Activated CD4-positive, alpha-beta T cell treated with anti-CD3 and anti-CD28 coated beads for 1 hour (primary cell): ENCODE data around the gene NLRP1.
A peak's percentile ranks its signal among the peaks of the same experiment; 100 is the strongest.

Experiments used
- DNase-seq: peaks from one replicate; pipeline ENCODE4 v3.0.0-alpha.2; 2020

NLRP1 gene

DNA sequence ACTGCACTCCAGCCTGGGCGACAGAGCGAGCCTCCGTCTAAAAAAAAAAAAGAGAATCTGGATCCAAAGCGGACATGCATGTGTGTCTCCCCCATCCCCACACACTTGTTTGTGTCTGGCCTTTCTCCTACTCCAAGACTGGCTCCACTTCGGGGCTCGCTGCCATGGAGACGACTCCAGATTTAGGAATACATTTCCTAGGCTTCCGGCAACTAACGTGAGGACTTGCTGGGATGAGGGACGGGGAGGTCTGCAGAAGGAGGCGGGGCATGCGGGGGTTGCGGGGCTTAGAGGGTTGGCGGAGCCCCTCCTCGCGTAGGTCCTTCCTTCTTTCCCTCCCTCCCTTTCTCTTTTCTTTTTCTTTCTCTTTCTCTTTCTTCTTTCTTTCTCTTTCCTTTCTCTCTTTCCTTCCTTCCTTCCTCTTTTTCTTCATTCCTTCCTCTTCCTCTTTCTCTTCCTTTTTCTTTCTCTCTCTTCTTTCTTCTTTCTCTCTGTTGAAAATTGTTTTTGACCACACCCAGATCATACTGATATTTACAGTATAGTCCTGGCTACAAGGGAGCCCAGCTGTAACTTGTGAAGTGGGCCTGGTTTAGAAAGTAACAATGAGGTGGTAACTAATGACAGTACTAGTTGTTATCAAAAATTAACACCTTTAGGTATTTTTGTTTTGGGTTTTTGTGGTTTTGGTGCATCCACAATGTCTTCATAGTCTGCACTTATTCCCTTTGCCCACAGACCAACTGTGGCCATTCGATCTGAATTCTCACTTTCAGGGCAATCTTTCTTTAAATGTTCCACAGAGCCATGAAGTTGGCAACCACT lies 72.7 kb downstream of the NLRP1 start:
- DNase-seq = no peak

DNA sequence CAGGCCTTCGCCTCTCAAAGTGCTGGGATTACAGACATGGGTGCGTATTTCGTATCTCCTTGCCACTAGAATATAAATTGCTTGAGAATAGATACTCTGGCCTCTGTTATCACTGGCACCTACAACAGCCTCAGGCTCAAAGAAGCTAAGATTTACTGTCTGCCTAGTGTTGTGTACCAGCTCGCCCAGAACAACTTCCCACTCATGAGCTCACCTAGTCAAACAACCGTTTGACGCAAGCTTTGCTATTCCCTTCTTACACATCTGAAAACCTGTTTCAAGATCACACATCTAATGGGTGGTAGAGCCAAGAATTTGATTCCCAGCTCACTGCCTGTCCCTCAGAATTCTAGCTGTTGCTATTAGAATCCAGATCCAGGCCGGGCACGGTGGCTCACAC lies 73.5 kb downstream of the NLRP1 start:
- DNase-seq = no peak

DNA sequence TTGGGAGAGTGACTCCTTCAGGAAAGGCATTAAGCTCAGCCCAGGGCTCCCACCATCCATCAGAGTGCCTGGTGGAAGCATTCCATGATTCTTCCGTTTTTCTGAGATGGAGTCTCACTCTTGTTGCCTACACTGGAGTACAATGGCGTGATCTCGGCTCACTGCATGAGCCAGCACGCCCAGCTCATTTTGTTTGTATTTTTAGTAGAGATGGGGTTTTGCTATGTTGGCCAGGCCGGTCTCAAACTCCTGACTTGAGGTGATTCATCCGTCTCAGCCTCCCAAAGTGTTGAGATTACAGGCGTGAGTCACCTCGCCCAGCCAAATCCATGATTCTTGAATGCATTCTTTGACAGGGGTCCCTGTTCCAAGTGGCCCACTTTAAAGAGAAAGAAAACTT lies 74.8 kb downstream of the NLRP1 start:
- no peak for DNase-seq

DNA sequence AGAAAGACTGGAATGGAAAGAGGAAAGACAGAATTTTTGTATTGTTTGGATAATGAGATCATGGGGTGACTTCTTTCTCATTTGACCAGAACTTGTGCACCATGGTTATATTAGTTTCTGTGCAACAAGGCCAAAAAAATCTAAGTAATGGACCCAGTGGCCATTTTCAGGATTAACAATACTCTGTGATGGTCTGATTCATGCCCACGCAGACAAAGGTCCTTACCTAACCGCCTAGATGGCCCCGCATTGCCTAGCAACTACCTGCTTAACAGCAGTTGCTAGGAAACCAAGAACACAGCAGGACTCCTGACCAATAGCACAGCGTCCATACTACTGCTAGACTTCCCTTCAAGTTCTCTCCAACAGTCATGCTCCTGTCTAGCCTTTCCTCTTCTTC lies 75.5 kb downstream of the NLRP1 start:
- no peak for DNase-seq

DNA sequence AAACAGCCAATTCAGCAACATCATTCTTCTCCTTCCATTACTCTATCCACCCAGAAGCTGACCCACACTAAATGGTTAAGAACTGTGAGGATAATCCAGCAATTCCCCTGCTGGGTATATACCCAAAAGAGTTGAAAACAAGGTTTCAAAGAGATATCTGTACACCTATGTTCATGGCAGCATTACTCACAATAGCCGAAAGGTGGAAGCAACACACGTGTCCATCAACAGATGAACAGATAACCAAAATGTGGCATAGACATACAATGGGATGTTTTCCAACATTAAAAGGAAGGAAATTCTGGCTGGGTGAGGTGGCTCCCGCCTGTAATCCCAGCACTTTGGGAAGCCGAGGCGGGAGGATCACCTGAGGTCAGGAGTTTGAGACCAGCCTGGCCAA lies 78.0 kb downstream of the NLRP1 start:
- no peak for DNase-seq

DNA sequence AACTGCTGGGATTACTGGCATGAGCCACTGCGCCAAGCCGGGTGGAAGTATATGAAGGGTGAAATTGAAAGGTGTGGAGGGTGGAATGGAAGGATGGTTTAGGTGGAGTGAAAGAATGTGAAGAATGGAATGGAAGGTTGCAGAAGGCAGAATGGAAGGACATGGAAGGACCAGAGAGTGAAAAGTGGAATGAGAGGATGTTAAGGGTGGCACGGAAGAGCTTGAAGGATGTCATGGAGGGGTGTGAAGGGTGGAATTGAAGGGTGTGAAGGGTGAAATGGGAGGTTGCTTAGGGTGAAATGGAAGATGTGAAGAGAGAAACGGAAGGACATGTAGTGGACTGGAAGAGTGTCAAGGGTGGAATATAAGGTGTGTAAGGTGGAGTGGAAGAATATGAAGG lies 81.8 kb downstream of the NLRP1 start:
- no peak for DNase-seq

DNA sequence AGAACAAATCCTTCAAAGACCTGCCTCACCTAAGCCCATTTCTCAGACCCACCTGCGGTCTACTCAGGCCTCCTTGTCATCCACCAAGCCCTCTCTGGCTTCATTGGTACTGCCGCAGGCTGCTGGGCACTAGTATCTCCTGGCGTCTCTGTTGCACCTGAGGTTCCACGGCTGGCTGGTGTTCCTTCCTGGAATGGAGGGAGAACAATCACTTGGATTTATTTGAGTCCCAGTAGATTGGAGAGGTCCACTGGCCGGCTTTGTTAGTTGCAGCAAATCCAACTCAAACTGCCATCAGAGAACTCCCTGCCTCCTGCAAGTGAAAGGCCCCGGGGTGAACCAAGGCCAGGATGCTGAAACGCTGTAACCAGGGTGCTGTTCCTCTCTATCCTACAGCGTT lies 82.6 kb downstream of the NLRP1 start:
- no peak for DNase-seq

DNA sequence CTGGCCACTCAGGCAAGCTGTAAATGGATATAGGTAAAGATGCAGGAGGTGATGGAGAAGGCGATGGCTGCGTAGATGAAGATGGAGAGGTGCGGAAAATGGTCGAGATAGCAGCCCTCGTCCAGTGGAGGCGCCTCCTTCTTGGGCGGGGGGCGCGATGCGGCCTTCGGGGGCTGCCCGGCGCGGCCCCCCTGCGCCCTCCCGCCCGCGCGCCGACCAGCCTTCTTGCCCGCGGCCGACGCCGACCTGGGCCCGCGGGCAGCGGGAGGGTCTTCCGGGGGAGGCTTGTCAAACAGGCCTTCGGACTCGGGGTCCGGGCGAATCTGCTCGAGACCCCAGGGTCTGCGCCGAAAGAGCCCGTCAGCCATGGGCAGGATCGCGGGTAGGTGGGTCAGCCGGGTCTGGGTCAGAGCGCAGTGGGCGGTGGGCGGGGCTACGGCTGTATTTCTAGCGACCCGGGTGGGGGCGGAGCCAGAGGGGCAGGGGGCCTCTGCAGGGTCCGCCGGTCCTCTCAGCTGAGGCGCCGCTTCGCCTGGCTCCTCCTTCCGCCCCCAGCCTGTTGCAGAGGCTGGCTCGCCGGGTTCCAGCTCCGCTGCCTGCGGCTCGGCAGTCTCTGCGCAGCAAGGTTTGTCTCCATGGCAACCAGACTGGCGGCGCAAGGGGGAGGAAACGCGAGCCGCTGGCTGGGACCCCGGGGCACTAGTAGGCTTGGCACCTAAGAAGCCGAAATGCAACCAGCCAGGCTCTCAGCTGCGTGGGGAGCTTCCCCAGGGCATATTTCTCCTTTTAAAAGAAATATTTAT lies 83.5 kb downstream of the NLRP1 start:
- peak; percentile 63 for DNase-seq

DNA sequence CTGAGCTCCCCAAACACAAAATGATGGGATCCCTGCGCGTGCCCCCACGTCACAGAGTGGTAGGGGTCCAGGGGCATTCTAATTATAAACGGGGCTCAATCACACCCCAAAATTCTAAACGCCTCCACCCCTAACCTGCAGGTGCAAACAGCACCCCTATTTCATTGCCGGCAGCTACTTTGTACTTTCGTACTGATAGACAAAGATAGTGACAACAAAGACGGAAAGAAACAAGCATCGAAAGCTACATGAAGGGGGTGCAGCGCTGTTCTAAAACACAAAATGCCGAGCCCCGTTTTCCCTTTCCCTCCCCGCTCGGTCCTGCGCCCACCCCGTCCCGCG lies 84.1 kb downstream of the NLRP1 start:
- DNase-seq = no peak

DNA sequence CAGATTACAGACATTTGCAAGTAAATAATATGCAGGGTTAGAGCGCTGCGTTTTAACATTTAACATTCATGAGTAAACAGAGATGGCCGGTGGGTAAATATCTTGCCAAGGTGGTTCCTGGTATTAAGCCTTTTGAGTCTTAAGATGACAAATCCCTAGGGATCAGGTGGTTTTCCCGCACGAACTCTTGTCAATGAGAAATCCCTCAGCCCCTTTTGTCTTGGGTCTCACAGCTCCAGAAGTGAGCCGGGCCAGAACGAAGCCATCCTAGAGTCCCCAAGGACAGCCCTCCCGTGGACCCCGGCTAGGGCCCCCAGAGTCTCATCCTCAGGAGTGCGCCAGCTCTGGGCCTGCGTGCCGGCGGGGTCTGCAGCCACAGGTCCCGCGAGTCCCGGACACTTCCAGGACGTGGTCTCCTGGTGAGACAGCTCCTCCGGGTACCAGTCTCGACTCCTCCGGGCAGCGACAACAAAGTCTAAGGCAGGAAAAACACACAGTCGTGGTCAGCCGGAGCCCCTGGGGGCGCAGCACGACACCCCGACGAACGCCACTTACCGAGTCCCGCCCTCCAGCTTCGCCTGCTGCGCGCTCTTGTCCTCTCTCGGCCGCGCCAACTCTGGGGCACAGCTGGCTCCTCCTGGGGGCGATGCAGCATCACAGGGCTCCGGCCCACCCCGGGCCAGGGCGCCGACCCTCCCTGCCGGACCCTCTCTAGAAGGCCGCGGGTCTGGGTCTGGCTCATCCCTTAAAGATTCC lies 84.7 kb downstream of the NLRP1 start:
- DNase-seq = no peak

DNA sequence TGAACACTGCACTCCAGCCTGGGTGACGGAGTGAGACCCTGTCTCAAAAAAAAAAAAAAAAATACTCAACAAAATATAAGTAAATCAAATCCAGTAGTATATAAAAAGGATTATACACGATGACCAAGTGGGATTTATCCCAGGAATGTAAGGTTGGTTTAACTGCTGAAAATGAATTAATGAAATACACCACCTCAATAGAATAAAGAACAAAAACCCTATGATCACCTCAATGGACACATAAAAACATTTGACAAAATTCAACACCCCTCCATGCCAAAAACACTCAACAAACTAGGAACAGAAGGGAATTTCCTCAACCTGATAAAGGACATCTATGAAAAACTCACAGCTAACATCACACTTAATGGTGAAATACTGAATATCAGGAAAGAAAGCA lies 91.3 kb downstream of the NLRP1 start:
- DNase-seq = no peak

DNA sequence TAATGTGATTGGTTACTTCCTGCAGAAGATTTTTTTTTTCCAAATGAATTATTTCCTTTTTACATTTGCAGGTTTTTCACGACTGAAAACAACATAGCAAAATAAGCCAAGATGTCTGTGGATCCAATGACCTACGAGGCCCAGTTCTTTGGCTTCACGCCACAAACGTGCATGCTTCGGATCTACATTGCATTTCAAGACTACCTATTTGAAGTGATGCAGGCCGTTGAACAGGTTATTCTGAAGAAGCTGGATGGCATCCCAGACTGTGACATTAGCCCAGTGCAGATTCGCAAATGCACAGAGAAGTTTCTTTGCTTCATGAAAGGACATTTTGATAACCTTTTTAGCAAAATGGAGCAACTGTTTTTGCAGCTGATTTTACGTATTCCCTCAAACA lies 95.6 kb downstream of the NLRP1 start:
- no peak for DNase-seq

DNA sequence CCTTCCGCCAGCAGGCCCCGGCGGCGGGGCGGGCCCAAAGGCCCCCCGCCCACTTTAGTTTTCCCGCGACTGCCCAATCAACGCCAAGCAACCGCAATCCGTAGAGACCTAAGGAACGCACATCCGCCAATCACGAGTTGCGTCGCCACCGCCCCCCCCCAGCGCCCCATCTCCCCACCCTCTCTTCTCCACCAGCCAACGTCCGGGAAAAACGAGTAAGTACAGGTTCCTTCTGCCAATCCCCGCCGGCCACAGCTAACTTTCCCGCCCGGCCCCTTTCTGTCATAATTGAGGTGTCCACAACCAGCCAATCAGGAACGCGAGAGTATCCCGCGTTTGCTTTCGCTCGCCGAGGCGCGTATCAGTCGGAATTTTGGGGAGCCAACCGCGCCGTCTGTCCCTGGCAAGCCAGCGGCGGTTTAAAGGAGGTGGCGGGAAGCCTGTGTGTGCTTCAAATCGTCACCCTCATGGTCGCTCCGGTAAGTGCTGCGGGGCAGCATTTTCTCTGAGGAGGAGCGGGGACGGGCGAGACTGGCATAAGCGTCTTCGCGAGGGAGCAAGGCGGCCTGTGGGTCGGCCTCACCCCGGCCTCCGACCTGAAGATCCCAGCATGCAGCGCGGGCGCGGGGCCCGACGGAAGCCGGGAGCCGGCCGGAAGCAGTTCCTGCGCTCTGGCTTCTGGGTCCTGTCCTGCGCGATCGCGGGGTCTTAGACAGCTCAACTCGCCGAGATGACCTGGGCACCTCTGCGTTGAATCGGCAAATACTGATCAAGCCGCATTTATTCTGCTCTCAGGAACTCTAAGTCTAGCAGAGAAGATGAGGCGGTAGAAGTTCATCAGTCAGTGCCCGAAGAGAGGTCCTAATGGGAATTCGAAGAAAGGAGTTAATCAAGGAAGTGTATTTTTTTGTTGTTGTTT lies 97.8 kb downstream of the NLRP1 start, which contains the start of gene MIS12:
TSS of gene MIS12 (plus strand) at position 361 of the 919 bp plus-strand sequence. CDS start 2,297 bp downstream, outside the sequence.
- DNase-seq = peak; percentile 94

DNA sequence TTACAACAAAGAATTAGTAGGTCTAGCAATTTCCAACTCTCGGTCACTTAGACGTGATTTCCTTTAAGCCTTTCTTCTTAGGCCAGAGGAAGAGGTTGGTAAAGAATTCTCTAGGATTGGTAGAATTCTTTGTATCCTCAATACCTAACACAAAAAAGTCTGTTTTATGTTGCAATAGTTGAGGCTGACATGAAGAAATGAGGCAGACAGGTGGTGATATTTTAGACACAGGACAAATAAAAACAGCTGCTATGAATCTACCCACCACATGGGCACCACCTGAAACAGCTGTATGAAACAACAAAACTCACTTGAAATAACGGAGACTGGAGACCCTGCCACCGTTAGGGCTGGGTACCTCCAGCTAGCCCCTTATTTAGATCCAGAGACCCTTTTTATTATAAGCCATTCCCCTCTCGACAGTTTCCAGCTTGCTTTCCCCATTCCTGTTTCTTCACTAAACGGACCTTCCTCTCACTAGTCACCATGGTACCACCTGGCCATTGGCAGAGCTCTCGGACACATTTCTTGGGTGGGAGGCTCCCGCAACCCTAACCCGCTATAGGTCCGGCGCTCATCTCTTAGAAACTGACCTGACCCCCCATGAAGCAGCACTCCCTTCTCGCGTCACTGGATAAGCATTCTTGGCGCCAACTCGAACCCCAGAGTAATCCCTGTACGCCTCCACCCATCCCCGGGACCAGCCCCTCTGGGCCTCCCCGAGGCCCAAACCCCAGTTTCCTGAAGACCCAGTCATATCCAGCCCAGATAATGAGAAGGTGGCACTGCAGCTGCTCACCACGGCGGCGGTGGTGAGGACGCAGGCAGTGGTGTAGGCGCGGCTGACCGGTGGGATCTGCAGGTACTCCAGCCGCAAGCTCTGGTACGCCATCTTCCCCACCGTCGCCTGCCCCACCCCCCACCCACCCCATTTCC lies 98.8 kb downstream of the NLRP1 start, which contains the start of gene DERL2:
TSS of gene DERL2 (minus strand) at position 909 of the 936 bp plus-strand sequence. CDS start at position 892, 17 bp downstream.
- no peak for DNase-seq

DNA sequence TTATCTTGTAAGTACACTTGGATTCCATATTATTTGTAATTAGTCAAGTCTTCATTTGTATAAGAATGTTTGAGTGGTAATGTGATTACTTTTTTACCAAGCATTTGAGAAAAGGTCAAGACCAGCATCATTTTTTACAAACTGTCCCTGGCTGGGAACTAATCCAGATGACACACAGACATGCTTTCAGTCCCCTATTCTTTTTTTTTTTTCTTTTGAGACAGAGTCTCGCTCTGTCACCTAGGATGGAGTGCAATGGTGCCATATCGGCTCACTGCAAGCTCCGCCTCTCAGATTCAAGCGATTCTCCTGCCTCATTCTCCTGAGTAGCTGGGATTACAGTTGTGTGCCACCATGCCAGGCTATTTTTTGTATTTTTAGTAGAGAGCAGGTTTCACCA lies 102.9 kb downstream of the NLRP1 start:
- no peak for DNase-seq

DNA sequence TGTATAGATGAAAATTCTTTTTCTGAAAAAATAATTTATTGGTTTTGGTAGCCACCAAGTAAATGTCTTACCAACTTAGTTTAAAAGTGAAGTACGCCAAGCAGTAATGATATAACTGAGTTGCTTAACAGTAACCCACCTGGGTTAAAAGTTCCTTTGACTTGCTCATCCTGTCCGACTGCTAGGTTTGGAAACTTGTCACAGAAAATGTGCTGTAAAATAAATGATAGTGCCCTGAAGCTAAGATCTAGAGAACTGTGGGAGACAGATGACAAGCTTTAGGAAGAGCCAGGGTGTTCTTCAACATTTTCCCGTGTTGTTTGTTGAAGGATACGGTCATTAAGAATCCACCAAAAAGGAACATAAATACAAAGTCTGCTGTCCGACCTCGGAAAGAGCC lies 103.3 kb downstream of the NLRP1 start:
- no peak for DNase-seq

DNA sequence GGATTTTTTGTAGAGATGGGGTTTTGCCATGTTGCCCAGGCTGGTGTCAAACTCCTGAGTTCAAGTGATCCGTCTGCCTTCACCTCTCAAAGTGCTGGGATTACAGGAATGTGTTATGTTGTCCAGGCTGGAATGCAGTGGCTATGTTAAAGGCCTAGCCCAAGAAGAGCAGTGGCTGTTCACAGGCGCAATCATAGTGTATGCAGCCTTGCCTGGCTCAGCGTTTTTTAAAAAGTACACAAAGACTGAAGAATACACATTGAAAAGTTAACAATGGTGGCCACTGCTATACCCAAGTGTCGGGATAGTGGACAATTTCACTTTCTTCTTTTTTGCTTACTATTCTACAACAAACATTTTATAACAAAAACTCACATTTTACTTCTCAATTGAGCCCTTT lies 105.3 kb downstream of the NLRP1 start:
- no peak for DNase-seq

DNA sequence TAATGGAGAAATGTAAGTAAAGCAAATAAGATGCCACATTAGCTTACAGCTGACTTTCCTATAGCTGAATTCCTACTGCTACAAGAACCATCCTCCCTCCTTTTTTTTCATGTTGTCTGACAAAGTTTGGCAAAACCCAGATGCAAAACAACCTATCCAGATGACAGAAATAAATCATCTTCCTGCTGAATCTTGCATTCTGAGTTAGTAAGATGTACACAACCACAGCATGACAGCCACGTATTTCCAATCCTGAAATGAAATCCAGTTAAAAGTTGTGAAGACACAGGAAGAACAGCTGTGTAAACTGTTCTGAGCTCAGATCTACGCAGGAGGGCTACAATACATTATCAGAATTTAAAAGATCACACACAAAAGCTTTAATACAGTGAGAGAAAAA lies 110.4 kb downstream of the NLRP1 start:
- DNase-seq = no peak

DNA sequence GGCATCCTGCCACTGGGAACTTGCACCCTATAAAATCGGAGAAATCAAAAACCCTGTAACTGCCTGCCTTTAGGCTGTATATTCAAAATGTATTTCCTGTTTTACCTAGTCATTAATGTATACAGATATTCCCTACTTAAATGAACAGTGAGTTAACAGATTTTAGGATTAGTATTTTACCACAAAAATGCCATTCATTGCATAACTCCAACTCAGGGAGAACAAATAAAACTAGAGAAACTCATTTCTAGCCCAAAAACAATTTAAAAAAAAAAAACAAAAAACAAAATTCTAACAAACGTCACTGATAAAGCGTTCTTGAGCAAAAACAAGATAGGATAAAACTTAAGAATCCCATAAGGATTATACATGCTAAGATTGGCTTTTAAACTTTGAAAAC lies 111.8 kb downstream of the NLRP1 start:
- no peak for DNase-seq

DNA sequence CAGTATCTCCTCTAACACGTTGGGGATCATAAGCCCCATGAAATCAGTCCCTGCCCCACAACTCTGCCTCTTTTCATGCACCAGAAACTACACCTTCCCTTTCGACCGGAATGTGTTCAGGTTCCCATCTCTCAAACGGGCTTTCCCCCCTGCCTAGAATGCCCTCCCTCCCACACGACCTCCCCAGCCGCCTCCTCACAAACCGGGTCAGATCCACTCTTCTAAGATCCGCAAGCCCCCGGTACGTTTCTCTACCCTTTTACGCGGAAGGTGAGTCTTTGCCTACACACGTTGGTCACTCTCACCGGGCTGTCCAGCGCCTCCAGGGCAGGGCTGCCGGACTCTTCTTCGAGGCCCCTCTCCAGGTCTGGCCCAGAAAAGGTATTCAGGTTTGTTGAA lies 116.2 kb downstream of the NLRP1 start:
- DNase-seq = no peak

DNA sequence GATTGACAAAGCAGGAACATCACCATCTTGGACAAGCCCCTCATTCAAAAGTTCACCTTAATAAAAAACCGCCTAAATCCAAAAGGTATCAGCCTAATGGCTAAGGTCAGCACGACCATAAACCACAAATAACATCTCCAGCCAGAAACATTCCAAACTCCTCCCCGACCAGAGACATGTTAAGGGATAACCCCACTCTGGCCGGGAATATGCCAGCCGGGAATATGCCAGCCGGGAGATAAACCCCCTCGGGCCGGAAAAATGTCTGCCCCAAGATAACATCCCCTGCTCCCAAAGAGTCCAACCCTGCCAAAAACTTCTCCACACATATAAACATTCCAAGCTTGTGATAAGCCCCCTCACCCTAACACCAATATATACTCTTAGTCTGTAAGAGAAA lies 116.9 kb downstream of the NLRP1 start:
- DNase-seq = no peak
